Tibial nerve (tissue), 3 donors: Measurements from ENCODE around the gene ATG9B.

Experiments used
- CTCF ChIP-seq, 5 experiments: fragments of 200-600 bp in 3 of 5; fragments of 450-650 bp in 2 of 5; sonication (generic) in 3 of 5; IDR thresholded peaks; one replicate each; pipeline ENCODE4 v1.5.1; 2016 to 2019; ENCODE audit warnings: antibody characterized with exemption in 5 of 5, mild to moderate bottlenecking in 3 of 5, moderate library complexity in 2 of 5
- POLR2A ChIP-seq, 2 donors: fragments of 450-650 bp; IDR thresholded peaks; one replicate each; pipeline ENCODE4 v1.6.1; 2017; ENCODE audit warnings: antibody characterized with exemption in 2 of 2, mild to moderate bottlenecking in 2 of 2, moderate library complexity in 2 of 2

- no peak for TF ChIP-seq POLR2A (IDR thresholded peaks at IDR 0.05)
- no peak for TF ChIP-seq CTCF (IDR thresholded peaks at IDR 0.05)
Observed at GRCh38 chr7:151061213-151062110, 37.2 kb upstream of the ATG9B start.
